ENCODE measurements around the gene STYX.
A peak's percentile ranks its signal among the peaks of the same experiment; 100 is the strongest.

STYX gene

GRCh38 chr14:52792097-52792415, 62.1 kb downstream of the STYX start:
- Histone ChIP-seq H3K9me3 (ENCODE audit: insufficient read depth, low read length) (no peaks in the 10 kb centered on the region), H3K9ac (ENCODE audit: low read length) (peak overlapping the region; percentile 41; the same call in 1 of the 2 replicates), H3K4me2 (ENCODE audit: low read length) (peak overlapping the region; percentile 80), H4K20me1 (ENCODE audit: insufficient read depth, low read length) (0 out of 2 replicates have a peak, but pooled peaks cover 3% of the 10 kb centered on the region), H3K27me3 (ENCODE audit: low read depth, low read length) (no peaks in the 10 kb centered on the region), H2AFZ (ENCODE audit: low read depth, low read length) (peak overlapping the region; percentile 98), H3K36me3 (replicated peaks; ENCODE audit: low read depth, low read length) (peaks cover 3% of the 10 kb centered on the region), H3K4me1 (ENCODE audit: low read length) (peaks cover 11% of the 10 kb centered on the region), H3K27ac (ENCODE audit: low read length) (no peak overlapping the region), H3K79me2 (ENCODE audit: low read length) (peaks cover 31% of the 10 kb centered on the region), H3K4me3 (ENCODE audit: low read length) (peak overlapping the region; percentile 84)
- TF ChIP-seq EZH2phosphoT487 (IDR thresholded peaks at IDR 0.05; ENCODE audit: low read depth) = no peak
- no peak for TF ChIP-seq CTCF (IDR thresholded peaks at IDR 0.05; ENCODE audit: low read depth, low read length)

GRCh38 chr14:52793061-52793460, 63.1 kb downstream of the STYX start:
- Histone ChIP-seq H3K9me3 (ENCODE audit: insufficient read depth, low read length) (no peaks in the 10 kb centered on the region), H3K4me1 (ENCODE audit: low read length) (peaks cover 11% of the 10 kb centered on the region), H3K27ac (ENCODE audit: low read length) (no peak overlapping the region), H4K20me1 (ENCODE audit: insufficient read depth, low read length) (0 out of 2 replicates have a peak, but pooled peaks cover 3% of the 10 kb centered on the region), H3K4me2 (ENCODE audit: low read length) (no peak overlapping the region), H3K27me3 (ENCODE audit: low read depth, low read length) (no peaks in the 10 kb centered on the region), H3K9ac (ENCODE audit: low read length) (no peak overlapping the region), H3K79me2 (ENCODE audit: low read length) (peaks cover 27% of the 10 kb centered on the region), H3K4me3 (ENCODE audit: low read length) (no peak overlapping the region), H3K36me3 (replicated peaks; ENCODE audit: low read depth, low read length) (peaks cover 3% of the 10 kb centered on the region), H2AFZ (ENCODE audit: low read depth, low read length) (no peak overlapping the region)
- TF ChIP-seq EZH2phosphoT487 (IDR thresholded peaks at IDR 0.05; ENCODE audit: low read depth) (no peak), CTCF (IDR thresholded peaks at IDR 0.05; ENCODE audit: low read depth, low read length) (no peak)

DNA sequence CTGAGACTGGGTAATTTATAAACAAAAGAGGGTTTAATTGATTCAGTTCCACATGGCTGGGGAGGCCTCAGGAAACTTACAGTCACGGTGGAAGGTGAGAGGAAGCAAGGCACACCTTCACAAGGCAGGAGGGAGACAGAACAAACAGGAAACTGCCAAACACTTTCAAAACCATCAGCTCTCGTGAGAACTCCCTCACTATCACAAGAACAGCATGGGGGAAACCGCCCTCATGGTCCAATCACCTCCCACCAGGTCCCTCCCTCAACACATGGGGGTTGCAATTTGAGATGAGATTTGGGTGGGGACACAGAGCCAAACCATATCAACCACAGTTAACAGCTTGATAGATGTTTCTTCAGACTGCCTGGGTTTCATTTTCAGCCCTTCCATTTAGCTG, 67.7 kb downstream of the STYX start:
- H4K20me1 ChIP-seq (ENCODE audit: insufficient read depth, low read length) = no peaks in the 10 kb centered on the region
- no peaks in the 10 kb centered on the region for H3K79me2 ChIP-seq (ENCODE audit: low read length)
- no peak for TF ChIP-seq CTCF (IDR thresholded peaks at IDR 0.05; ENCODE audit: low read depth, low read length)
- no peak for TF ChIP-seq EZH2phosphoT487 (IDR thresholded peaks at IDR 0.05; ENCODE audit: low read depth)
- H2AFZ ChIP-seq (ENCODE audit: low read depth, low read length) = no peak overlapping the region
- no peaks in the 10 kb centered on the region for H3K27me3 ChIP-seq (ENCODE audit: low read depth, low read length)
- no peak overlapping the region for H3K4me2 ChIP-seq (ENCODE audit: low read length)
- no peak overlapping the region for H3K4me3 ChIP-seq (ENCODE audit: low read length)
- no peaks in the 10 kb centered on the region for H3K4me1 ChIP-seq (ENCODE audit: low read length)
- H3K9ac ChIP-seq (ENCODE audit: low read length) = no peak overlapping the region
- H3K27ac ChIP-seq (ENCODE audit: low read length) = no peak overlapping the region
- H3K9me3 ChIP-seq (ENCODE audit: insufficient read depth, low read length) = no peaks in the 10 kb centered on the region
- no peaks in the 10 kb centered on the region for H3K36me3 ChIP-seq (replicated peaks; ENCODE audit: low read depth, low read length)

GRCh38 chr14:52798826-52799225, 68.9 kb downstream of the STYX start:
- Histone ChIP-seq H2AFZ (ENCODE audit: low read depth, low read length) (no peak overlapping the region), H3K4me1 (ENCODE audit: low read length) (no peaks in the 10 kb centered on the region), H3K9ac (ENCODE audit: low read length) (no peak overlapping the region), H3K27ac (ENCODE audit: low read length) (no peak overlapping the region), H3K9me3 (ENCODE audit: insufficient read depth, low read length) (no peaks in the 10 kb centered on the region), H3K4me2 (ENCODE audit: low read length) (no peak overlapping the region), H3K36me3 (replicated peaks; ENCODE audit: low read depth, low read length) (no peaks in the 10 kb centered on the region), H4K20me1 (ENCODE audit: insufficient read depth, low read length) (no peaks in the 10 kb centered on the region), H3K79me2 (ENCODE audit: low read length) (no peaks in the 10 kb centered on the region), H3K4me3 (ENCODE audit: low read length) (no peak overlapping the region), H3K27me3 (ENCODE audit: low read depth, low read length) (no peaks in the 10 kb centered on the region)
- TF ChIP-seq CTCF (IDR thresholded peaks at IDR 0.05; ENCODE audit: low read depth, low read length) = no peak
- TF ChIP-seq EZH2phosphoT487 (IDR thresholded peaks at IDR 0.05; ENCODE audit: low read depth) = no peak

Data from OCI-LY3 (cell line).